GM12878 (cell line): Measurements from ENCODE around the gene RHCG. TPM values are rescaled to one million over a fixed set of nuclear protein-coding genes. Genes with fewer than 3 reads are reported as not detected.

Experiments
- ATAC-seq: fragments of 200-7000 bp; cut with Tn5 transposase; 3 replicates; pipeline ENCODE4 v1.9.1; 2020; ENCODE audit warnings: mild to moderate bottlenecking, moderate library complexity
- BruUV-seq: library from RNA; stranded (reverse); fragments of 400-500 nt; replicated peaks from 2 replicates; lab custom pipeline; 2021; lab: Mats Ljungman, UMichigan
- CTCF ChIA-PET: fragments of 300-600 bp; sonication (Branson Sonifier 250); formaldehyde crosslinking; extraction: SDS; loops from one replicate; lab custom pipeline; 2021; ENCODE audit warnings: inconsistent platforms; lab: Yijun Ruan, JAX
- POLR2A ChIA-PET: fragments of 350-600 bp; formaldehyde crosslinking; extraction: SDS; loops from one replicate; lab custom pipeline; 2021; ENCODE audit warnings: inconsistent platforms; lab: Charles Lee
- RAD21 ChIA-PET: fragments of 300-600 bp; sonication (Branson Sonifier 250); formaldehyde crosslinking; loops from one replicate; lab custom pipeline; 2023; ENCODE audit warnings: antibody characterized with exemption; ENCODE audit not compliant: unreplicated experiment; lab: Charles Lee
- SMC1A ChIA-PET: fragments of 300-600 bp; sonication (Branson Sonifier 250); formaldehyde crosslinking; loops from one replicate; lab custom pipeline; 2023; ENCODE audit not compliant: unreplicated experiment, uncharacterized antibody; lab: Charles Lee
- DNase-seq: peaks from one replicate; pipeline ENCODE4 v3.0.0-alpha.2; 2011; ENCODE audit warnings: low read depth, low spot score
- FAIRE-seq: peaks from 3 replicates; lab custom pipeline; 2011; peaks lifted over from hg19 to GRCh38; lab: Jason Lieb, UNC
- H2AFZ ChIP-seq: 2 replicates; pipeline ENCODE4 v1.6.0; 2011; ENCODE audit warnings: low read depth, low read length, control low read depth; ENCODE audit not compliant: control insufficient read depth
- H3K27ac ChIP-seq: 2 replicates; pipeline ENCODE4 v1.5.1; 2011; ENCODE audit warnings: control low read depth; ENCODE audit not compliant: control insufficient read depth, insufficient read depth
- H3K27me3 ChIP-seq, 2 experiments: replicated peaks in 1 of 2; 2 replicates each; pipeline versions ENCODE4 v1.6.0 to v1.6.1; 2011; ENCODE audit warnings: low read length in 1 of 2; ENCODE audit not compliant: control insufficient read depth in 2 of 2, insufficient read depth in 2 of 2
- H3K36me3 ChIP-seq, 2 experiments: 2 replicates each; pipeline ENCODE4 v1.5.1; 2011; ENCODE audit warnings: low read length in 1 of 2; ENCODE audit not compliant: control insufficient read depth in 2 of 2, insufficient read depth in 2 of 2
- H3K4me1 ChIP-seq: 2 replicates; pipeline ENCODE4 v1.6.1; 2011; ENCODE audit warnings: mild to moderate bottlenecking, low read length, moderate library complexity, mixed read lengths; ENCODE audit not compliant: control insufficient read depth, insufficient read depth
- H3K4me2 ChIP-seq: 2 replicates; pipeline ENCODE4 v1.6.0; 2011; ENCODE audit warnings: control low read depth; ENCODE audit not compliant: control insufficient read depth, insufficient read depth
- H3K4me3 ChIP-seq: fragments of 200-600 bp; sonication (generic); 2 replicates; pipeline ENCODE4 v1.5.1; 2016
- H3K79me2 ChIP-seq: 2 replicates; pipeline ENCODE4 v1.6.0; 2011; ENCODE audit warnings: low read length; ENCODE audit not compliant: control insufficient read depth, insufficient read depth
- H3K9ac ChIP-seq: 2 replicates; pipeline ENCODE4 v1.8.0; 2011; ENCODE audit warnings: low read length, control low read depth, mixed read lengths; ENCODE audit not compliant: control insufficient read depth, insufficient read depth
- H3K9me3 ChIP-seq: replicated peaks from 3 replicates; pipeline ENCODE4 v1.5.1; 2011; ENCODE audit warnings: mild to moderate bottlenecking, low read length; ENCODE audit not compliant: control insufficient read depth, insufficient read depth
- H4K20me1 ChIP-seq: 2 replicates; pipeline ENCODE4 v1.6.0; 2011; ENCODE audit not compliant: control insufficient read depth, insufficient read depth
- CEBPB ChIP-seq, 2 experiments: fragments of 150-350 bp in 1 of 2; IDR thresholded peaks; 2 replicates each; pipeline ENCODE4 v1.6.1; 2012 to 2014; ENCODE audit warnings: low read depth in 2 of 2, low read length in 2 of 2, borderline replicate concordance in 1 of 2, inconsistent platforms in 1 of 2
- KDM1A ChIP-seq: fragments of 200-600 bp; sonication (generic); IDR thresholded peaks from 2 replicates; pipeline ENCODE4 v1.6.1; 2016; ENCODE audit warnings: borderline replicate concordance
- POLR2AphosphoS5 ChIP-seq: IDR thresholded peaks from 2 replicates; pipeline ENCODE4 v1.6.1; 2011; ENCODE audit warnings: mild to moderate bottlenecking, low read length, inconsistent platforms
- TAF1 ChIP-seq: IDR thresholded peaks from 2 replicates; pipeline ENCODE4 v1.6.1; 2011; ENCODE audit warnings: mild to moderate bottlenecking, low read depth, low read length, borderline replicate concordance
- TCF12 ChIP-seq: IDR thresholded peaks from 2 replicates; pipeline ENCODE4 v1.6.1; 2011; ENCODE audit warnings: low read depth, mild to moderate bottlenecking, low read length
- WRNIP1 ChIP-seq: IDR thresholded peaks from 2 replicates; pipeline ENCODE4 v1.6.1; 2011; ENCODE audit warnings: low read depth, low read length, improper control_type of control experiment, borderline replicate concordance
- YBX1 ChIP-seq: fragments of 450-650 bp; IDR thresholded peaks from 2 replicates; pipeline ENCODE4 v1.6.1; 2016; ENCODE audit warnings: antibody characterized with exemption
- WGBS: methylation state at CpG from one replicate; pipeline ENCODE4 v1.1.6; 2016; ENCODE audit warnings: low lambda C conversion rate; ENCODE audit not compliant: insufficient replicate concordance, insufficient coverage; ENCODE audit errors: missing lambda C conversion rate; 5-methylcytosine and 5-hydroxymethylcytosine counted together
- in situ Hi-C: fragments of 300-500 bp; cut with MboI; formaldehyde crosslinking; loops from 9 replicates; pipeline ENCODE4 v1.14.3; 2018; ENCODE audit warnings: mixed read lengths
- intact Hi-C: fragments of 100-400 bp; cut with micrococcal nuclease; formaldehyde crosslinking; loops from one replicate; pipeline ENCODE4 v1.14.2; 2022; ENCODE audit not compliant: unreplicated experiment
- polyA plus RNA-seq, 11 experiments: library from polyadenylated mRNA; depleted of rRNA in 4 of 11; unstranded in 6 of 11; stranded (reverse) in 5 of 11; fragments of >200 nt; fragmentation: Nextera tagmentation in 4 of 11; fragmentation: Illumina TruSeq in 1 of 11; extraction: Ambion mirVana in 4 of 11; extraction: Trizol in 1 of 11; gene quantifications; 1 replicate in 1 of 11; 2 replicates in 10 of 11; pipeline versions ENCODE4 v1.2.1 to v1.2.3, GENCODE V29; 2011 to 2016; ENCODE audit warnings: inconsistent platforms in 2 of 11, missing spikeins in 2 of 11, low read depth in 1 of 11
- total RNA-seq, 4 experiments: library from RNA; depleted of rRNA in 3 of 4; stranded (reverse); fragments of >200 nt in 3 of 4; fragmentation: Illumina TruSeq in 1 of 4; extraction: Trizol in 1 of 4; gene quantifications; 2 replicates each; pipeline versions ENCODE4 v1.2.1 to v1.2.3, GENCODE V29; 2013 to 2021
- TF ChIP-seq, protein P1 (sequence below): fragments of 450-650 bp; IDR thresholded peaks from 2 replicates; pipeline ENCODE4 v1.6.1; 2017; ENCODE audit warnings: mild to moderate bottlenecking, low read depth, inconsistent platforms; ENCODE audit not compliant: poor library complexity, severe bottlenecking

The RHCG gene
- total and polyA plus RNA-seq, 10 of the 15 experiments (the other 5 are each of a cell fraction or from before 2014, with no cell fraction given), result 0.05 to 0.11 TPM; not detected in 8

DNA sequence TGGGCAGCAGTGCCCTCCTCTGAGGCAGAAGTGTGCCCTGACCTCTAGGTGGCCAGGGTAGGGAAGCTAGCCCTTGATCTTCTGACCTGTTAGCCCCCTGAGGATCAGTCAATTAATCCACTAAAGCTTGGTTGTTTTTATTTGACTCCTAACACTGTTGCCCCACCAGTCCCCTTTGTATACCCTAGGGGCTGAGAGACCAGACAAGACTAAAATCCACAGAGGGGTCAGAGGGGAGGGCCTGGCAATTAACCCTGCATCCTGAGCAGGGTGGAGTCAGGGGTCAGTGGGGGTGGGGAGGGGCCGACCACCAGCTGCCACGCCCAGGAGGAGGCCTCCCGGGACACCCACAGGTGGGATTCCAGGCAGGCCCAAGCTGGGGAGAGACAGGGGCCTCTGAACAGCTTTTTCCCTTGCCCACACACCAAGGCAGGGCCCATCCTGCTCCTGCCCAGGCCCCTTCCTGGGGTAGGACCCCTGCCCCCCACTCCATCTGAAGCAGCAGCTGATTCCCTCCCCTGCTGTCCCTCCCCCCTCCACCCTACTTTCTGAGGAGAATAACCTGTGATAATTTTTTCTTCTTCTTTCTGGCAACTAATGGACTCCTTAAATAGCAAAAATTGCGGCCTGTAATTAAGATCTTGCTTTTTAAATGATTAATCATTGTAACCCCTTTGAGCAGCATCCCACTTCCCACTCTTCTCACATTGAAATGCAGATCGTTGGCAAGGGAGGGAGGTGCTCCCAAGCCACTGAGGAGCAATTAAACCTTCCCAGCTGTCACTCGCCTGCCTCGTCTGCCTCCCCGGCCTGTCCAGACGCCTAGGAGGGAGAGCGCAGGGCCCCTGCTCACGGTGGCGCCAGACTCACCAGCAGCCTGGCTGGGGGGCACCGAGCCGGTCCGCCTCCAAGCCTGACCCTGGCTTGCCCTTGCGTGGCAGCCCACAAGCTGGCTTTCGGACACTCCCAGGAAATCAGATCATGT, 51.9 kb downstream of the RHCG start:
- RAD21 ChIA-PET, result interaction anchor here (3.1 kb wide), 1 partner anchor 27 kb away, joined by 24 read pairs; no protein-coding TSS in a partner anchor
- in situ Hi-C loops (no loop called here), intact Hi-C loops (no loop called here)
- Histone ChIP-seq H3K4me2 (no peak overlapping the region), H3K36me3 (no peaks in the 10 kb centered on the region), H2AFZ (no peak overlapping the region), H3K79me2 (no peaks in the 10 kb centered on the region), H4K20me1 (no peaks in the 10 kb centered on the region), H3K27ac (no peak overlapping the region), H3K4me3 (no peak overlapping the region), H3K4me1 (peaks cover 17% of the 10 kb centered on the region), H3K9me3 (no peaks in the 10 kb centered on the region), H3K9ac (no peak overlapping the region), H3K27me3 (no peaks in the 10 kb centered on the region; a peak in 2 of 4 replicates)
- FAIRE-seq, result no peak
- SMC1A ChIA-PET, result interaction anchor here (0.7 to 1.7 kb wide), 2 partner anchors 10 to 16 kb away, joined by 3 to 5 read pairs; no protein-coding TSS in a partner anchor
- CTCF ChIA-PET, result interaction anchor here (0.7 to 6.3 kb wide), 9 partner anchors 10 to 222 kb away, joined by 3 to 58 read pairs (median 5); no protein-coding TSS in a partner anchor
- POLR2A ChIA-PET, result no interaction called here
- BruUV-seq, result no TSS peak
- no peak for ATAC-seq
- DNase-seq, result no peak
- 41% methylated on average over 17 of the region's 17 CpGs for WGBS
- TF ChIP-seq TAF1, result no peak
- no peak for TF ChIP-seq TCF12
- TF ChIP-seq, protein P1, sequence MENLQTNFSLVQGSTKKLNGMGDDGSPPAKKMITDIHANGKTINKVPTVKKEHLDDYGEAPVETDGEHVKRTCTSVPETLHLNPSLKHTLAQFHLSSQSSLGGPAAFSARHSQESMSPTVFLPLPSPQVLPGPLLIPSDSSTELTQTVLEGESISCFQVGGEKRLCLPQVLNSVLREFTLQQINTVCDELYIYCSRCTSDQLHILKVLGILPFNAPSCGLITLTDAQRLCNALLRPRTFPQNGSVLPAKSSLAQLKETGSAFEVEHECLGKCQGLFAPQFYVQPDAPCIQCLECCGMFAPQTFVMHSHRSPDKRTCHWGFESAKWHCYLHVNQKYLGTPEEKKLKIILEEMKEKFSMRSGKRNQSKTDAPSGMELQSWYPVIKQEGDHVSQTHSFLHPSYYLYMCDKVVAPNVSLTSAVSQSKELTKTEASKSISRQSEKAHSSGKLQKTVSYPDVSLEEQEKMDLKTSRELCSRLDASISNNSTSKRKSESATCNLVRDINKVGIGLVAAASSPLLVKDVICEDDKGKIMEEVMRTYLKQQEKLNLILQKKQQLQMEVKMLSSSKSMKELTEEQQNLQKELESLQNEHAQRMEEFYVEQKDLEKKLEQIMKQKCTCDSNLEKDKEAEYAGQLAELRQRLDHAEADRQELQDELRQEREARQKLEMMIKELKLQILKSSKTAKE, result no peak
- TF ChIP-seq WRNIP1, result no peak
- no peak for TF ChIP-seq POLR2AphosphoS5
- TF ChIP-seq YBX1, result no peak
- no peak for TF ChIP-seq CEBPB (IDR thresholded peaks at IDR 0.05; ENCODE audit: borderline replicate concordance in 1 of 2, low read depth in 2 of 2, low read length in 2 of 2)
- no peak for TF ChIP-seq KDM1A
